NOMO-1 treated with DMSO at 0.1 percent for 48 hours (cell line): ENCODE results near the gene HPCAL1.
"Not testable (repeated sequence)": the region's sequence is repeated elsewhere in the genome, so short reads cannot be mapped to it uniquely, and the experiment has no call there.

Experiments used
- DNase-seq: peaks from one replicate; lab custom pipeline; 2025; ENCODE audit not compliant: unreplicated experiment; lab: John Stamatoyannopoulos, UW

The HPCAL1 gene

GRCh38 chr2:10435820-10436204 is 133.1 kb downstream of the HPCAL1 start:
- DNase-seq, result no peak

- DNase-seq, result no peak
Observed at GRCh38 chr2:10436583-10437110, 133.9 kb downstream of the HPCAL1 start.

- no peak for DNase-seq
Observed at GRCh38 chr2:10437806-10438205, 135.1 kb downstream of the HPCAL1 start.

GRCh38 chr2:10438688-10439087 is 136.0 kb downstream of the HPCAL1 start:
- no peak for DNase-seq

- no peak for DNase-seq
Observed at GRCh38 chr2:10439185-10439879, 136.6 kb downstream of the HPCAL1 start.

GRCh38 chr2:10439971-10440370 is 137.3 kb downstream of the HPCAL1 start:
- no peak for DNase-seq

- no peak for DNase-seq
Observed at GRCh38 chr2:10440736-10441135, 138.0 kb downstream of the HPCAL1 start.

GRCh38 chr2:10441948-10442347 is 139.2 kb downstream of the HPCAL1 start:
- no peak for DNase-seq

- DNase-seq, result not testable (repeated sequence)
Observed at GRCh38 chr2:10442469-10443126, 139.9 kb downstream of the HPCAL1 start.

GRCh38 chr2:10444463-10444862 is 141.8 kb downstream of the HPCAL1 start:
- no peak for DNase-seq

- no peak for DNase-seq
Observed at GRCh38 chr2:10446631-10447030, 143.9 kb downstream of the HPCAL1 start.

GRCh38 chr2:10447300-10447894 is 144.7 kb downstream of the HPCAL1 start:
- peak; percentile 69 for DNase-seq

GRCh38 chr2:10447895-10448575 is 145.3 kb downstream of the HPCAL1 start, which contains the start of gene ODC1:
TSS of gene ODC1 (minus strand) at chr2:10448327. CDS start at chr2:10445032, 3,295 bp downstream.
- peak; percentile 92 for DNase-seq

GRCh38 chr2:10448576-10449485 is 146.1 kb downstream of the HPCAL1 start:
- peak; percentile 92 for DNase-seq

- DNase-seq, result no peak
Observed at GRCh38 chr2:10449486-10449831, 146.8 kb downstream of the HPCAL1 start.

- no peak for DNase-seq
Observed at GRCh38 chr2:10449838-10450691, 147.4 kb downstream of the HPCAL1 start.

GRCh38 chr2:10451819-10452218 is 149.1 kb downstream of the HPCAL1 start:
- DNase-seq, result no peak

- DNase-seq, result no peak
Observed at GRCh38 chr2:10452312-10452711, 149.6 kb downstream of the HPCAL1 start.
